Liver (tissue), 9 donors: ENCODE data around the gene CCDC120. TPM values are rescaled to one million over a fixed set of nuclear protein-coding genes. Genes with fewer than 3 reads are reported as not detected.

Experiments
- DNase-seq: peaks from one replicate; pipeline ENCODE4 v3.0.0-alpha.2; 2017; ENCODE audit warnings: low spot score
- H3K27ac ChIP-seq, 2 donors: one replicate each; pipeline ENCODE4 v1.7.0; 2013; ENCODE audit warnings: inconsistent platforms in 2 of 2, low read length in 2 of 2, control low read depth in 1 of 2, low read depth in 1 of 2, mild to moderate bottlenecking in 1 of 2
- H3K27me3 ChIP-seq, 4 donors: one replicate each; pipeline versions ENCODE4 v1.6.1 to v1.7.0; 2013; ENCODE audit warnings: low read length in 3 of 4, inconsistent platforms in 1 of 4, mild to moderate bottlenecking in 1 of 4, moderate library complexity in 1 of 4; ENCODE audit not compliant: control insufficient read depth in 4 of 4, insufficient read depth in 4 of 4
- H3K36me3 ChIP-seq, 4 donors: one replicate each; pipeline versions ENCODE4 v1.6.1 to v1.7.0; 2013; ENCODE audit warnings: low read length in 3 of 4, mild to moderate bottlenecking in 3 of 4, low read depth in 1 of 4, moderate library complexity in 1 of 4; ENCODE audit not compliant: control insufficient read depth in 4 of 4, insufficient read depth in 3 of 4
- H3K4me1 ChIP-seq, 4 donors: one replicate each; pipeline versions ENCODE4 v1.6.1 to v1.7.0; 2013; ENCODE audit warnings: low read length in 3 of 4, mild to moderate bottlenecking in 3 of 4, moderate library complexity in 1 of 4; ENCODE audit not compliant: control insufficient read depth in 4 of 4, insufficient read depth in 4 of 4
- H3K4me3 ChIP-seq, 3 donors: one replicate each; pipeline versions ENCODE4 v1.6.1 to v1.7.0; 2013; ENCODE audit warnings: low read length in 3 of 3, control low read depth in 1 of 3, low read depth in 1 of 3, mild to moderate bottlenecking in 1 of 3
- H3K9ac ChIP-seq, 2 donors: one replicate each; pipeline ENCODE4 v1.7.0; 2013; ENCODE audit warnings: low read length in 2 of 2, mild to moderate bottlenecking in 2 of 2, moderate library complexity in 2 of 2, control low read depth in 1 of 2, low read depth in 1 of 2
- H3K9me3 ChIP-seq, 4 donors: one replicate each; pipeline versions ENCODE4 v1.6.1 to v1.7.0; 2013; ENCODE audit warnings: low read length in 3 of 4; ENCODE audit not compliant: control insufficient read depth in 4 of 4
- ATF3 ChIP-seq: IDR thresholded peaks from 2 replicates; pipeline ENCODE4 v1.6.1; 2016; ENCODE audit warnings: antibody characterized with exemption
- CTCF ChIP-seq: fragments of 150-350 bp; IDR thresholded peaks from 2 replicates; pipeline ENCODE4 v1.5.1; 2017; ENCODE audit warnings: improper control_type of control experiment, low read depth, low read length; ENCODE audit not compliant: missing input control
- FOXA1 ChIP-seq: IDR thresholded peaks from 2 replicates; pipeline ENCODE4 v1.6.1; 2016; ENCODE audit warnings: antibody characterized with exemption
- HNF4A ChIP-seq, 2 donors: conservative IDR thresholded peaks; 2 replicates each; pipeline ENCODE4 v1.6.1; 2016; ENCODE audit warnings: antibody characterized with exemption in 2 of 2, mild to moderate bottlenecking in 2 of 2
- NR2F2 ChIP-seq: IDR thresholded peaks from 2 replicates; pipeline ENCODE4 v1.6.1; 2016; ENCODE audit warnings: antibody characterized with exemption
- REST ChIP-seq: IDR thresholded peaks from 2 replicates; pipeline ENCODE4 v1.6.1; 2016; ENCODE audit warnings: antibody characterized with exemption, mild to moderate bottlenecking
- RXRA ChIP-seq, 2 donors: IDR thresholded peaks; 2 replicates each; pipeline ENCODE4 v1.6.1; 2017 to 2018; ENCODE audit warnings: antibody characterized with exemption in 2 of 2, mild to moderate bottlenecking in 1 of 2
- TAF1 ChIP-seq: conservative IDR thresholded peaks from 2 replicates; pipeline ENCODE4 v1.6.1; 2016; ENCODE audit warnings: antibody characterized with exemption, mild to moderate bottlenecking
- YY1 ChIP-seq: IDR thresholded peaks from 2 replicates; pipeline ENCODE4 v1.6.1; 2016; ENCODE audit warnings: antibody characterized with exemption, mild to moderate bottlenecking
- ZBTB33 ChIP-seq: IDR thresholded peaks from 2 replicates; pipeline ENCODE4 v1.6.1; 2016; ENCODE audit warnings: antibody characterized with exemption
- whole genome bisulfite sequencing: extraction: QIAGEN DNeasy Blood & Tissue Kit; methylation state at CpG from one replicate; pipeline ENCODE4 v1.1.7; 2013; 5-methylcytosine and 5-hydroxymethylcytosine counted together
- polyA plus RNA-seq, 2 donors: library from polyadenylated mRNA; stranded (reverse) in 1 of 2; unstranded in 1 of 2; fragments of 200-250 nt in 1 of 2; fragments of >200 nt in 1 of 2; fragmentation: Nextera tagmentation in 1 of 2; extraction: Ambion mirVana in 1 of 2; gene quantifications; one replicate each; pipeline versions ENCODE4 v1.2.1 to v1.2.3, GENCODE V29; 2013 to 2015
- total RNA-seq, 2 donors: library from RNA; depleted of rRNA; stranded (reverse); fragments of >200 nt; gene quantifications; one replicate each; pipeline ENCODE4 v1.2.3, GENCODE V29; 2014
- donor health status: healthy.
- donor health status: healthy.
- donor health status: healthy.
- donor health status: healthy.
- donor health status: healthy.

Gene CCDC120
- total and polyA plus RNA-seq, 4 donors: 1.0 to 3.4 (median 1.6) TPM

- TF ChIP-seq REST (peak; percentile 74), TAF1 (no peak)
Measured at GRCh38 chrX:49043220-49043986, 15.4 kb upstream of the CCDC120 start, which contains the start of gene TFE3 (continued).

GRCh38 chrX:49043987-49044281 is 14.9 kb upstream of the CCDC120 start:
- H3K36me3 ChIP-seq: peaks cover 0 to 7% (median 3%) of the 10 kb centered on the region in 4 donors
- H3K27me3 ChIP-seq: no peaks in the 10 kb centered on the region
- TF ChIP-seq TAF1 (peak; percentile 73), FOXA1 (no peak), ZBTB33 (no peak), HNF4A (conservative IDR thresholded peaks at IDR 0.05) (peak; percentile 19 to 44)
- peaks cover 5 to 24% (median 12%) of the 10 kb centered on the region in 4 donors for H3K4me1 ChIP-seq
- H3K4me3 ChIP-seq: peak overlapping the region in 1 of 3 donors; percentile 31
- peak overlapping the region; percentile 82 to 83 for H3K9ac ChIP-seq
- WGBS: 7% methylated on average over 13 of the region's 13 CpGs
- DNase-seq: no peak
- H3K27ac ChIP-seq: peak overlapping the region; percentile 81 to 82
- no peaks in the 10 kb centered on the region for H3K9me3 ChIP-seq

- Histone ChIP-seq H3K4me1 (peaks cover 0 to 5% (median 0%) of the 10 kb centered on the region in 4 donors), H3K4me3 (peak overlapping the region in 2 of 3 donors; percentile 49 to 77), H3K9me3 (peaks cover 0 to 5% (median 0%) of the 10 kb centered on the region in 4 donors), H3K9ac (no peak overlapping the region), H3K27ac (peak overlapping the region; percentile 79 to 81), H3K36me3 (peaks cover 0 to 2% (median 0%) of the 10 kb centered on the region in 4 donors), H3K27me3 (no peaks in the 10 kb centered on the region)
- peak; percentile 65 for DNase-seq
- WGBS: under 1% methylated on average over 77 of the region's 79 CpGs
- TF ChIP-seq CTCF: no peak
- TF ChIP-seq ATF3: no peak
- TF ChIP-seq RXRA (IDR thresholded peaks at IDR 0.05): peak in 1 of 2 donors; percentile 64
- TF ChIP-seq YY1: no peak
- TF ChIP-seq HNF4A (conservative IDR thresholded peaks at IDR 0.05): peak in 1 of 2 donors; percentile 34
- TF ChIP-seq NR2F2: peak; percentile 77
Measured at GRCh38 chrX:49053223-49054072, 5.4 kb upstream of the CCDC120 start.
